Stimulated activated CD8-positive, alpha-beta memory T cell treated with anti-CD3 and anti-CD28 coated beads, Interleukin-15, amount 100 ng/mL, for 4 hours (primary cell): ENCODE measurements around the gene ARHGEF26.

ENCODE experiments used
- DNase-seq, 2 donors: peaks; one replicate each; pipeline ENCODE4 v3.0.0-alpha.2; 2020; ENCODE audit warnings: low read depth in 2 of 2

Gene ARHGEF26

GRCh38 chr3:154209499-154209898 is 88.3 kb downstream of the ARHGEF26 start:
- no peak for DNase-seq

DNA sequence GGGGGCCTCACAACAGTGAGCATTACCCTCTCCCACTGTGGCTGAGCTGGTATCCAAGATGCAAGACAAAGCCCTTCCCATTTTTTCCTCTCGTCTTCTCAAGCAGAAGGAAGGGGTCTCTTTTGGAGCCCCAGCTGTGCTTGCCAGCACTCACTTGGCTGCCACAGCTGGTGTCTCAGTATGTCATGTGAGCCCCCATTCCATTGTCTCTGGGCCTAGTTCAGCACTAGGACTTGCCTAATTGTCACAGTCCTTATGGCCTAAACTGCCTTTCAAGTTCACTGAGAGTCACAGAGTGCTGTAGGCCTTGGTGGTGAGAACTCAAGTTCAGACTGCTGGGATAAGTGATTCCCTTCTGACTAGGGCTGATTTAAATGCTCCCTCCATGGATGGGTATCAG is 89.8 kb downstream of the ARHGEF26 start:
- DNase-seq, result no peak

DNA sequence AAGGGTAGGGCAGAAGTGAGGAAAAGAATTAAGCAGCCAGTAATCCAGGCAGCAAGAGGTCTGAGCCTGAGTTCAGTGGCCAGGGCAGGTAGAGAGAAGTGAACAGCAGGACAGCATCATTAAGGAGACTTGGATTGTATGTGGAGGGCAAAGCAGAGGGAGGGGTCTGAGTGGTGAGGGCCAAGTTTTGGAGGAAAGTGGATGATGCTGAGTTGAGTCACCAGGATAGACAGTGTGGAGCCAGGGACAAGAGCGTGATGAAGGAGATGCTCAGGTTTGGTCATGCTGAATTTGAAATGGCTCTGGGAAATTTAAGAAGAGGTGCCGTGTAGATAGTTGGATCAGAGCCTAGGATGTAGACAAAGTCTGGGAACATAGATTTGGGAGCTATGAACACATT is 93.1 kb downstream of the ARHGEF26 start:
- no peak for DNase-seq

- DNase-seq, result no peak
Measured at GRCh38 chr3:154217671-154218070, 96.5 kb downstream of the ARHGEF26 start.

DNA sequence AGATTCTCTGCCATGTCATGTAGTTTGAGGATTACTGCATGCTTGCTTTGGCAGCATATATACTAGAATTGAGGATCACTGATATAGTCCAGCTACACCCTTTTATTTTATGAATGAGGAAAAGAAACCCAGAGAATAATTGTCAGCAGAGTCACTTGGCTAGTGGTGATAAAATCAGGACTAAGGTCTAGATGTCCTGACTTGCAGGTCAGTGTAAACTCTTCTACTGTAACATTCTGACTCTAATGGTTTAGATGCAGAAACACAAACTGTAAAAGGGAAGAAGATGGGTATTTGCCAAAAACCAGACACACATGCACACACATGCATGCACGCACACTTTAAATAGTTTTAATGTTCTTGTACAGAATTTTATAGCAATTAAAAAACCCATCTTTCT is 97.5 kb downstream of the ARHGEF26 start:
- no peak for DNase-seq

GRCh38 chr3:154220462-154220861 is 99.3 kb downstream of the ARHGEF26 start:
- DNase-seq, result no peak

GRCh38 chr3:154223519-154223918 is 102.3 kb downstream of the ARHGEF26 start:
- no peak for DNase-seq

GRCh38 chr3:154224366-154224765 is 103.2 kb downstream of the ARHGEF26 start:
- no peak for DNase-seq

DNA sequence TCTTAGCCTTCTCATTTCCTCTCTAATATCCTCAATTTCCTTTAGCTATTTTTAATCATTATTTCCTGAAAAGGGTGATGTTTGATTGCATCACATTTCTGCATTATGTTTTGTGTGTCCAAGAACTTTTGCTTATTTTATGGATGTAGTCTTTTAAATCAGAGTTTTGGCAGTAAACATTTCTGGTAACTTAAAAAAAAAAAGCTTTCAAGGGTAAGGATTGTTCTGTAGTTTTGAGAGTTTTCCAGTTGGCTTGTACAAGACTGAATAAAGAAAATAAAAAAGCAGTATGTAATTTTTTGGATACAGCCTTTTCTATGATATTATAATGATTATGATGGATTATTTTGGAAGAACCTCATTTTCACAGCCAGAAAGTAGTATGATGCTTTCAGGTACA is 103.7 kb downstream of the ARHGEF26 start:
- DNase-seq, result no peak

DNA sequence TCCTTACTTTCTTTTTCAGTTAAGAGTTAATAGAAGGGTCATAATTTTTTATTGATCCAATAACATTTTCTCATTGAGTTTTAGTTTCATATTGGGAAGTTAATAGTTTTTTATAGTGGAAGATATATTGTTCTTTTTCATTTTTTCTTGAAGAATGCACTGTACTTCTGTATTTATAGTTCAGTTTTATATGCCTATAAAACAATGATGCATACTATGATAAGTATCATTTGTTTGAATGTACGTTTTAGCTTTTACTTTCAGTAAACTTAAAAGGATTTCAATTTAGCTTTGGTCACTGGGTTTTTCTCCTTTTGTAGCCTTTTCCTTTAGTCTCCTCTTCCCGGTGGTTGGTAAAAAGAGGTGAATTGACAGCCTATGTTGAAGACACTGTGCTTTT is 104.3 kb downstream of the ARHGEF26 start:
- no peak for DNase-seq

DNA sequence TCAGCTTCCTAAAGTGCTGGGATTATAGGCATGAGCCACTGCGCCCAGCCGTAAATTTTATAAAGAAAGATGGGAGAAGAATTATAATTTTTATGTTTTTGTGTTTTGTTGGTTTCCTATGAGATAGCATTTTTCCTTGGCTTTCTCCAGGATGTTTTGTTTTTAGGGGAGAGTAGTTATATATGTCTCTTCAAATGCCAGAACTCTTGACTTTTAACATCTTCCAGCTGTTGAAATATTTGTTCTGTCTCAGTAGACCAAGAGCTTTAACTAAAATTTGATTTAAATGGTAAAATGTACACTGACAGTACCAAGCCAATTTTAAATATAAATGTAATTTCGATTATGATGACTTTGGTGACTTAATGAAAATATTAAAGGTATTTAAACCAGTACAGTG is 106.3 kb downstream of the ARHGEF26 start:
- DNase-seq, result no peak

DNA sequence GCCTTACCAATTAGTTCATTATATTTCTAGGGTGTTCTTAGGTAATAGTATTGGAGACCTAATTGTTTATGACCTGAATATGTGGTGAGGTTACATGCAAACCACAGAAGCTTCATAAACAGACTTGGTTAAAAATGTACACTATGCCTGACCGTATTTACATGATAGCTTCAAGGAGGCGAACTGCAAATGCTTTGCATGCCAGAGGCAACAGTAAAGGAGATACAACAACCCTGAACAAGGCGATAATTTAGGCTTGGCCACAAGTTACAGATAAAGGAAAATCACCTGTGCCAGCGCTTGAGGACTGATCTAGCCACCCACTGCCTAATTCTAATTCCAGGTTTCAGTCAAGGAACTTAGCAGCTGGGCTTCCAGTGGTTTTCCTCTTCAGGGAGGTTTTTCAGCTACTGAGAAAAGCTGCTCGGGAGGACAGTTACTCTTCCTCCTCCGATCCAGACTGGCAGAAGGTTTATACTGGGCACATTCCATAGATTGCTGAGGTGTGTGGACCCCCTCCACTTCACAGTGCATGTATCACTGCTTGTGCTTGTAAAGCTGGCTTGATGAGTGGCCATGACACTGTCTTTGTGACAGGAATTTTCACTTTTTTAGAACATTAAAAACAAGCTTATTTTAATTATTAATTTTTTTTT is 107.5 kb downstream of the ARHGEF26 start:
- no peak for DNase-seq

- DNase-seq, result no peak
Measured at GRCh38 chr3:154229217-154229590, 108.0 kb downstream of the ARHGEF26 start.

DNA sequence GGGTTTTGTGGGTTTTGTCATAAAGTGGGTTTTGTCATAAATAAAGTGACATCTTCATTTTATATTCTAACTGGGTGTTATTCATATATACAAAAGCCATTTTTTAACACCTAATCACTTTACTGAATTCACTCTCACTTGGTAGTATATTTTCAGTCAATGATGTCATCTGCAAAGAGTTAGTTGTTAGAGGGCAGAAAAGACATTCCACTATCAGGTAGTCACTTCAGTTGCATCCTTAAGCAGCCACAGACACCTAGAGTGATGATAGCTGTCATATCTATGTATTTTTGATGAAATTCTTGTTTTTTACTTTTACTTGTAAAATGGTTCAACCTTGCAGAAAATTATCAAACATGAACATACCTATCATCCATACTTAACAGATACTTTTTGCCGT is 114.1 kb downstream of the ARHGEF26 start:
- no peak for DNase-seq

DNA sequence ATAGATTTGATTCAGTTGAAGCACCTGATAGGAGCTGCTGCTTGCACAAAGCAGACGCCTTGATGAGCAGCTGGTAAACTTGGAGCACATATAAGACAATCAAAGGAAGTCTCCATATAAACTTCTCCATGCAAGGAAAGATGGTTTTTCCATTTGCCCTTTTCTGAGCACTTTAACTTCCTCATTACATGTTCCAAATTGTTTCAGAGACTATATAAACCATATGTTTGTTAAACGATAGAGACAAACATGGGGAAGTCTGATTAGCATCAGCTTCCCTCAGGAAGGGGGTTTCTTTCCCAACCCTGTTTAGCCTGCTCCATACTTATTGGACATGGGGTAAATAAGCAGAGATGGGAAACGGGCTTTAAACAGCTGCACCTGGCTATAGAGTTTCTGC is 115.1 kb downstream of the ARHGEF26 start:
- DNase-seq, result no peak

DNA sequence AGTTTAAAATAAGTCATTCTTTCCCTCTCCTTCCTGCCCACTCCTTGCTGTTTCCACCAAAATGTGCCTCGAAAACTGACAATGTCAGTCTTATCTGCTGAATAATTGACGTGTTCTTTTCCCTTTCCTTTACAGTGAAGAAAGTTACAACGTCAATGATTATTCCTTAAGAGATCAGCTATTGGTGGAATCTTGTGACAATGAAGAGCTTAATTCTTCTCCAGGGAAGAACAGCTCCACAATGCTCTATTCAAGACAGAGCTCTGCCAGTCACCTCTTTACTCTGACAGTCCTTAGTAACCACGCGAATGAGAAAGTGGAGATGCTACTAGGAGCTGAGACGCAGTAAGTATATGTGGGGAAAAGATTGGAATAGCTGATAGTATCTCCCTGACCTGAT is 119.0 kb downstream of the ARHGEF26 start:
- DNase-seq, result no peak

GRCh38 chr3:154241496-154241895 is 120.3 kb downstream of the ARHGEF26 start:
- DNase-seq, result no peak

GRCh38 chr3:154242766-154243165 is 121.6 kb downstream of the ARHGEF26 start:
- DNase-seq, result no peak

- no peak for DNase-seq
Measured at GRCh38 chr3:154243353-154243752, 122.2 kb downstream of the ARHGEF26 start.

DNA sequence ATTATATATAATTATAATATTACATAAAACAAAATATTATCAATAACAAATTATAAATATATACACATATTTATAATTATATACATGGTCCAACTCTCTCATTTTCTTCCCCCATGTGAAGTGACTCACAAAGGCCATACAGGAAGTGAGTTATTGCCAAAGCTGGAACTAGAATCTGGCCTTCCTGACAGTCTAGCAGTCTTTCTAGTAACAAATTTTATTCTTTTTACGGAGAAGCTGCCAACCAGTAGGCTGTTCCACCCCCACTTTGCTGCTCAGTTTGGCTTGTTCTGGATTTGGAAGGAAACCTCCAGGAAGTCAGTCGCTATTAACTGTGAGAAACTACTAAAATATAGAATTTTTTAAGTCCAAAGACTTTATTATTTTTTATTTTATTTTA is 123.5 kb downstream of the ARHGEF26 start:
- DNase-seq, result no peak

DNA sequence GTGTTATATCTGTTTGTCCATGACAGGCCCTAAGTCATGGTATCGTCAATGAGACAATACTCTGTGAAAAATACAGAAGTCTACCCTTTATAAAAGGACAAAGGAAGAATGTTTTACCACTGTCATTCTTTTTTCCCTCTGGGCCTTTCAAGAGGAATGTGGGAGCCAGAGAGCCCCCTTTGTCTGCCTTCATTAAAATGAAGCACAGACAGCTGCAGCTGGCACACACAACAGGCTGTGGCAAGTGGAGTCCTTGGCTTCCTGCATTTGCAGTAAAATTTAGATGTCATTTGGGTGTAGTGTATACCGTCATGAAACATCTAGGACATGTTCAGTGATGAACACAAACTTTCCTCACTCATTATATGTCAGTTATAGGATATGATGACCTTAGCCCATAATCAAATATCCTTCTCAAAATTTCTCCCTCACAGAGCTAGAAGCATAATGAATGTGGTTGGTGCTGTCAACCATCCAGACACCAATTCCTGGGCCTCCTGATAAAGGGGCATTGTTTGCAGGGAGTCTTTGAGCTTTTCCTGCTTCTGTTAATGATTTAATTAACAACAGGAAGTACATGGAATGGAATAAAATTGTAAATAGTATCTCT is 126.7 kb downstream of the ARHGEF26 start:
- no peak for DNase-seq

GRCh38 chr3:154250291-154250690 is 129.1 kb downstream of the ARHGEF26 start:
- no peak for DNase-seq

DNA sequence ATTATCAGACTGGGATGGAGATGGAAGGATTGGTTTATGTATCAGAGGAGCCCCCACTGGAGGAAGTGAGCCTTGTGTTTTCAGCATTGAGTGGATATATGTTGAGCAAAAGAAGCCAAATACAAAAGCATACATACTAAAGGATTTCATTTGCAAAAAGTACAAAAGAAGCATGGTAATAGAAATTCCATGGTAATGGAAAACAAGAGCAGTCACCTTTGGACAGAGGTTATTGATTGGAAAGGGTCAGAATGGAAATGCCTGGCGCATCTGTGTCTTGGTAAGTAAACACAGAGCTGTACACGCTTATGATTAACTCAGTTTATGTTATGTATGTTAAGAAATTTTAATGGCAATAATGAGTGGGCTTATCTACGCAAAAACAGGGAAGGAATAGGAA is 130.4 kb downstream of the ARHGEF26 start:
- no peak for DNase-seq
